ENCODE measurements around the gene BLOC1S6. TPM values are rescaled to one million over a fixed set of nuclear protein-coding genes. Genes with fewer than 3 reads are reported as not detected.

The BLOC1S6 gene
- total and polyA plus RNA-seq, 9 of the 15 experiments (the other 6 are each of a cell fraction or from before 2014, with no cell fraction given), result 18.2 to 72.4 (median 38.4) TPM

DNA sequence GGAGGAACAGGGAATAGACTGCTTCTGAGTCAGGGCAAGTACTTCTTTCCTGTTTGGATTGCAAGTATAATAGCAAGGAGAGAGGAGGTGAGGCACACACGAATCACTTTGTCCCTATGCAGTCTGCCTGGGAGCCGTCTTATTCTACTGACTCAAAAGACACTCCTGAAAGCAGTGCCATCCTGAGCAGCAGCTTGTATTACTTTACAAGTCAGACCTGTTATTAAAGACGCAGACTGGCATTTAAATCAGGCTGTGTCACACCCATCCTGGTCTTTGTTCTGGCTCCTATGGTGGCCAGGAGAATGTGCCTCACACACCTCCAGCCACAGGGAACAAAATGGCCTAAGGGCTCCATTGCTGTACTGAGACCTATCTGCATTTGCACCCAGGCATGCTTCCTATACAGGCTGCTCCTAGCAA, 29.7 kb downstream of the BLOC1S6 start (continued):
- TF ChIP-seq, protein P1, sequence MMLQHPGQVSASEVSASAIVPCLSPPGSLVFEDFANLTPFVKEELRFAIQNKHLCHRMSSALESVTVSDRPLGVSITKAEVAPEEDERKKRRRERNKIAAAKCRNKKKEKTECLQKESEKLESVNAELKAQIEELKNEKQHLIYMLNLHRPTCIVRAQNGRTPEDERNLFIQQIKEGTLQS (IDR thresholded peaks at IDR 0.05), result no peak
- TF ChIP-seq, protein P1 (CRISPR knock-in tag; conservative IDR thresholded peaks at IDR 0.05), result no peak
- no peak for TF ChIP-seq SMAD3 (CRISPR knock-in tag; conservative IDR thresholded peaks at IDR 0.05)
- TF ChIP-seq, protein P2, sequence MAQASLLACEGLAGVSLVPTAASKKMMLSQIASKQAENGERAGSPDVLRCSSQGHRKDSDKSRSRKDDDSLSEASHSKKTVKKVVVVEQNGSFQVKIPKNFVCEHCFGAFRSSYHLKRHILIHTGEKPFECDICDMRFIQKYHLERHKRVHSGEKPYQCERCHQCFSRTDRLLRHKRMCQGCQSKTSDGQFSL (CRISPR knock-in tag; IDR thresholded peaks at IDR 0.05), result no peak
- TF ChIP-seq, protein P2 (tag; IDR thresholded peaks at IDR 0.05), result no peak

DNA sequence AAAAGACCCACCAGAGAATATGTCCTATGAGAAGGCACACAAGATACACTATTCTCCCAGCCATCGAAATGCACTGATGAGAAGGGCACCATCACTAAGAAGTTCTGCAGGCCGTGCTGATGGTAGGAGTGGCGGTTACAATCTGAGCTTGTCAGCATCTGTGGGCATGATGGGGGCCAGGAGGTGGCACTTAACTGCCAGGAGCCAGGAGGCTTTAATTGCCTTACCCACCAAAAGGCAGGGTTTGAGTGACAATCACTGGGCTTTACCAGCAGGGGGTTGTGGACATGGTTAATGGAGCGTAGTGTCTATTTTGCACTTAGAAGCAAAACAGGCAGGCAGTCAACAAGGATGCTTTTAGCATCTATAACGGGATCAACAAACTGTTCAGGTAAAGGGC, 31.6 kb downstream of the BLOC1S6 start:
- BruUV-seq (replicated peaks), result no TSS peak
- Histone ChIP-seq H2AFZ (ENCODE audit: low read depth, low read length) (no peak overlapping the region), H3K27ac (ENCODE audit: extremely low read depth, low read depth, low read length) (no peak overlapping the region), H3K36me3 (ENCODE audit: control insufficient read depth, insufficient read depth, low read length) (no peaks in the 10 kb centered on the region), H3K9me1 (ENCODE audit: control insufficient read depth, insufficient read depth, low read length) (no peaks in the 10 kb centered on the region), H3K27me3 (ENCODE audit: control insufficient read depth in 2 of 2, insufficient read depth in 2 of 2, low read length in 2 of 2) (0 out of 5 replicates have a peak, but pooled peaks cover 0 to 2% of the 10 kb centered on the region in 2 experiments), H3K4me3 (no peak overlapping the region), H3K9me3 (replicated peaks; ENCODE audit: control insufficient read depth, insufficient read depth, low read depth, low read length) (no peaks in the 10 kb centered on the region), H3K9ac (ENCODE audit: insufficient read depth in 1 of 2, low read depth in 2 of 2, low read length in 2 of 2) (no peak overlapping the region), H3K4me2 (ENCODE audit: insufficient read depth, low read length) (no peak overlapping the region), H4K20me1 (replicated peaks; ENCODE audit: control insufficient read depth, insufficient read depth, low read length) (no peaks in the 10 kb centered on the region), H3K4me1 (replicated peaks in 1 of 2; ENCODE audit: control insufficient read depth in 2 of 2, insufficient read depth in 2 of 2, low read length in 2 of 2) (no peaks in the 10 kb centered on the region), H3K79me2 (ENCODE audit: control insufficient read depth, insufficient read depth, low read length) (no peaks in the 10 kb centered on the region)
- DNase-seq (ENCODE audit: extremely low read depth in 1 of 4, low spot score in 3 of 4) (peak in 1 of 4 experiments; percentile 17), FAIRE-seq (peak; percentile 69), ATAC-seq (no peak)
- in situ Hi-C loops (cut with MboI), result loop anchor here (25.0 kb wide), 1 partner anchor 432 kb away; the partner anchor contains the start of gene SHF
- ChIA-PET POLR2A (no interaction called here), CTCF (ENCODE audit: low intra/inter-chr PET ratio) (no interaction called here)
- TF ChIP-seq CCAR2 (IDR thresholded peaks at IDR 0.05; ENCODE audit: low read depth, low read length) (no peak), GTF2F1 (IDR thresholded peaks at IDR 0.05; ENCODE audit: low read depth, low read length) (no peak), TRIM24 (IDR thresholded peaks at IDR 0.05) (no peak), MCM2 (IDR thresholded peaks at IDR 0.05; ENCODE audit: low read depth) (no peak)
- TF ChIP-seq, protein P3, sequence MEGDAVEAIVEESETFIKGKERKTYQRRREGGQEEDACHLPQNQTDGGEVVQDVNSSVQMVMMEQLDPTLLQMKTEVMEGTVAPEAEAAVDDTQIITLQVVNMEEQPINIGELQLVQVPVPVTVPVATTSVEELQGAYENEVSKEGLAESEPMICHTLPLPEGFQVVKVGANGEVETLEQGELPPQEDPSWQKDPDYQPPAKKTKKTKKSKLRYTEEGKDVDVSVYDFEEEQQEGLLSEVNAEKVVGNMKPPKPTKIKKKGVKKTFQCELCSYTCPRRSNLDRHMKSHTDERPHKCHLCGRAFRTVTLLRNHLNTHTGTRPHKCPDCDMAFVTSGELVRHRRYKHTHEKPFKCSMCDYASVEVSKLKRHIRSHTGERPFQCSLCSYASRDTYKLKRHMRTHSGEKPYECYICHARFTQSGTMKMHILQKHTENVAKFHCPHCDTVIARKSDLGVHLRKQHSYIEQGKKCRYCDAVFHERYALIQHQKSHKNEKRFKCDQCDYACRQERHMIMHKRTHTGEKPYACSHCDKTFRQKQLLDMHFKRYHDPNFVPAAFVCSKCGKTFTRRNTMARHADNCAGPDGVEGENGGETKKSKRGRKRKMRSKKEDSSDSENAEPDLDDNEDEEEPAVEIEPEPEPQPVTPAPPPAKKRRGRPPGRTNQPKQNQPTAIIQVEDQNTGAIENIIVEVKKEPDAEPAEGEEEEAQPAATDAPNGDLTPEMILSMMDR (IDR thresholded peaks at IDR 0.05 in 2 of 3, conservative IDR thresholded peaks at IDR 0.05 in 1 of 3; ENCODE audit: insufficient read depth in 2 of 3, low read depth in 1 of 3, low read length in 3 of 3), result 0 out of 6 replicates have a peak, but pooled peaks of 2 of the 3 experiments have one; percentile 4 to 16
- intact Hi-C loops (cut with micrococcal nuclease), result loop anchor here (10.0 kb wide), 1 partner anchor 454 kb away; no protein-coding TSS in a partner anchor
- WGBS (ENCODE audit: insufficient coverage, low coverage, missing lambda C conversion rate), result 18% methylated on average over 5 of the region's 5 CpGs

Measured in K562 (cell line).